Thyroid gland (tissue), 4 donors: ENCODE data around the gene ABI3.

Source experiments
- POLR2A ChIP-seq, 2 donors: fragments of 450-650 bp; IDR thresholded peaks; one replicate each; pipeline ENCODE4 v1.6.1; 2017; ENCODE audit warnings: antibody characterized with exemption in 2 of 2, mild to moderate bottlenecking in 2 of 2, moderate library complexity in 1 of 2
- TF ChIP-seq, protein P1 (sequence below), 6 experiments: fragments of 200-600 bp in 3 of 6; fragments of 450-650 bp in 3 of 6; sonication (generic) in 3 of 6; IDR thresholded peaks; one replicate each; pipeline ENCODE4 v1.5.1; 2016 to 2019; ENCODE audit warnings: antibody characterized with exemption in 6 of 6, mild to moderate bottlenecking in 2 of 6, inconsistent platforms in 1 of 6, moderate library complexity in 1 of 6

DNA sequence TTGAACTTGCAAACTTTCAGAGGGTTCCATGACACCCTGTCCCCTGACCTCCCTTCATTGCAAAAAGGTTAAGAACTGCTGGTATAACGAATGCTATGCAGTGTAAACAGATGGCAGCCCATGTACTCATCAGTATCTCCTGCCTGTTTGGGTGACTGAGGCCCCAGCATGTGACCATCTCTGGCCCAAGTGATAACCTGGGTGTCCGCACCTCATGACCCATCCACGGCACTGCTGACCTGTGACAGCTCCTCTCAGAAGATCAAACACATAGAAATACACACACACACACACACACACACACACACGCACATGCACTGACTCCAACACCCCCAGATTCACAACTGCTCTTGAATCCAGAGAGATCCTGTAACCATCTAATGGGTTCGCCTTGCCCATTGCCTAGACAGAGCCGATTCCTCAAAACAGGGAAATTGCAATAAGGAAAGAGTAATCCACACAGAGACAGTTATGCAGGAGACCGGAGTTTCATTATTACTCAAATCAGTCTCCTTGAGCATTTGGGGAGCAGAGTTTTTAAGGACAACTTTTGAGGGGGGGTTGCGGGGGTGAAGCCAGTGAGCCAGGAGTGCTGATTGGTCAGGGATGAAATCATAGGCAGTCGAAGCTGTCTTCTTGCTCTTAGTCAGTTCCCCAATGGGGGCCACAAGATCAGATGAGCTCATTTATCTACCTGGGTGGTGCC lies 31.3 kb downstream of the ABI3 start:
- TF ChIP-seq, protein P1, sequence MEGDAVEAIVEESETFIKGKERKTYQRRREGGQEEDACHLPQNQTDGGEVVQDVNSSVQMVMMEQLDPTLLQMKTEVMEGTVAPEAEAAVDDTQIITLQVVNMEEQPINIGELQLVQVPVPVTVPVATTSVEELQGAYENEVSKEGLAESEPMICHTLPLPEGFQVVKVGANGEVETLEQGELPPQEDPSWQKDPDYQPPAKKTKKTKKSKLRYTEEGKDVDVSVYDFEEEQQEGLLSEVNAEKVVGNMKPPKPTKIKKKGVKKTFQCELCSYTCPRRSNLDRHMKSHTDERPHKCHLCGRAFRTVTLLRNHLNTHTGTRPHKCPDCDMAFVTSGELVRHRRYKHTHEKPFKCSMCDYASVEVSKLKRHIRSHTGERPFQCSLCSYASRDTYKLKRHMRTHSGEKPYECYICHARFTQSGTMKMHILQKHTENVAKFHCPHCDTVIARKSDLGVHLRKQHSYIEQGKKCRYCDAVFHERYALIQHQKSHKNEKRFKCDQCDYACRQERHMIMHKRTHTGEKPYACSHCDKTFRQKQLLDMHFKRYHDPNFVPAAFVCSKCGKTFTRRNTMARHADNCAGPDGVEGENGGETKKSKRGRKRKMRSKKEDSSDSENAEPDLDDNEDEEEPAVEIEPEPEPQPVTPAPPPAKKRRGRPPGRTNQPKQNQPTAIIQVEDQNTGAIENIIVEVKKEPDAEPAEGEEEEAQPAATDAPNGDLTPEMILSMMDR (IDR thresholded peaks at IDR 0.05) = no peak
- TF ChIP-seq POLR2A (IDR thresholded peaks at IDR 0.05) = no peak
